Activated CD4-positive, CD25-positive, alpha-beta regulatory T cell treated with anti-CD3 and anti-CD28 coated beads, Interleukin-2, amount 50 U/mL, for 16 hours (primary cell): ENCODE data around the gene TGFBR3L.

Source experiments
- DNase-seq: peaks from one replicate; pipeline ENCODE4 v3.0.0-alpha.2; 2020; ENCODE audit warnings: low read depth, low spot score

Gene TGFBR3L

DNA sequence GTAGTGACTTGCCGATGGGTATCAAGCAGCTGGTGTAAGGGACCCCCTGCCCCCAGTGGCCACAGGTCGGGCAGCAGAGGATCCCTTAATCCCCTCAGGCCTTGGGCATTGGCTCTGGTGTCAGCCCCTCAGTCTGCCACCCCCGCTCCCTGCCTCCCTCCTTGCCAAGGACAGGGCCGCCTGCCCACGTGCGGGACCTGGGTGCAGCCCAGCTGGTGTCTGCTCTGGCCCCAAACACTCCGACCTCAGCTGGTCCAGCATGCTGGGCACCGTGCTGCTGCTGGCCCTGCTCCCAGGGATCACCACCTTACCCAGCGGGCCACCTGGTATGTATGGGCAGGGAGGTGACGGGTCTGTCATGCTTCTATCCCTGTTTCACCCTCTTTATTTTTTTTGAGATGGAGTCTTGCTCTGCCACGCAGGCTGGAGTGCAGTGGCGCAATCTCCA, at the start of gene TGFBR3L:
Gene TGFBR3L (plus strand): TSS at position 233 of the 448 bp plus-strand sequence.
- DNase-seq, result no peak

DNA sequence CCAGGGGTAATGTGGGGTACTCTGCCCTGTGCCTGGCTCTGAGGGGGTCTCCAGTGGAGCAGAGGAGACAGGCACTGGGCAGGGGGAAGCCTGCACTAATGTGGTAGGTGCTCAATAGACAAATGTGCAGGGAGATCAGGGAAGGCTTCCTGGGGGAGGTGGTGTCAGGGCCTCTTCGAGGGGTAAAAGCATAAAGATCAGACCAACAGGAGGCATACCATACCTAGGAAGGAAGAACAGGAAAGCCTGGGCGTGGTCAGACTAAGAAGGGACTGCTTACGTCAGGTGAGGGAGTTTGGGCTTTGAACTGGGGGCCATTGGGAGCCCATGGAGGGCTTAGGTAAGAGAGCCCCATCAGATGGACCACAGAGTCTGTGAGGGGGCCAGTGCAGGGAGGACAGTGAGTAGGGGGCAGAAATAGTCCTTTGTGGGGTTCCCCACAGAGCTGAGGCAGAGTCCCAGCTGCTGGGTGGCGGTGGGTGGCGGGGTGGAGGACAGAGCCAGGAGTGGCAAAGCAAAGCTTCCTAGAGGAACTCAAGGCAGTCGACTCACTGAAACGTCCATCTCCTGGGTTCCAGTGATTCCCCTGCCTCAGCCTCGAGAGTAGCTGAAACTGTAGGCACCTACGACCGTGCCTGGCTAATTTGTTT, 49.2 kb upstream of the TGFBR3L start:
- DNase-seq, result no peak

DNA sequence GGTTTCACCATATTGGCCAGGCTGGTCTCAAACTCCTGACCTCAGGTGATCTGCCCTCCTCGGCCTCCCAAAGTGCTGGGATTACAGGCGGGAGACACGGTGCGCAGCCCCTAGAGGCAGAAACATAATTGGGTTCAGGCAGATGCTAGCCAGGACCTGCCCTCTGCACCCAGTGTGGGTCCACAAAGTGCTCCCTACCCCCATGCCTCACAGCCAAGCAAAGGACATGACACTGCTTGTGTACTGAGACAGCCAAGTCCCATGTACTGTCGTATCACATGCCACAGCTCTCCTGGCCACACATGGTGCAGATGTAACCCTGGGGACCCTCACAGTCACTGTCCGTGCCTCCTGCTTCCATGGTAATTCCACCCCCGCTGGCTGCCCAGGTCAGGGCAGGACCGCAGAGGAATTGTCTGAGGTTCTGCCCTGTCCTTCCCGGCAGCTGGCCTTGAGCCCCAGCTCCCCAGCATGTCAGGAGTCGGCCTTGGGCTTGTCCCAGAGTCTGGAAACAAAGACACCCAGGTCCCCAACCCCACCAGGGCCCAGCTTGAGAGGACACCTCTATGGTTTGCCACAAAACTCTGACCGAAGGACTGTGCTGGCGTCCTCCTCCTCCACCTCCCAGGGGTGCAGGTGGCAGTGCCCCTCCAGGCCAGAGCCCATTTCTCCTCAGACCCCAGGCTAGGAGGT, 48.1 kb upstream of the TGFBR3L start:
- no peak for DNase-seq

DNA sequence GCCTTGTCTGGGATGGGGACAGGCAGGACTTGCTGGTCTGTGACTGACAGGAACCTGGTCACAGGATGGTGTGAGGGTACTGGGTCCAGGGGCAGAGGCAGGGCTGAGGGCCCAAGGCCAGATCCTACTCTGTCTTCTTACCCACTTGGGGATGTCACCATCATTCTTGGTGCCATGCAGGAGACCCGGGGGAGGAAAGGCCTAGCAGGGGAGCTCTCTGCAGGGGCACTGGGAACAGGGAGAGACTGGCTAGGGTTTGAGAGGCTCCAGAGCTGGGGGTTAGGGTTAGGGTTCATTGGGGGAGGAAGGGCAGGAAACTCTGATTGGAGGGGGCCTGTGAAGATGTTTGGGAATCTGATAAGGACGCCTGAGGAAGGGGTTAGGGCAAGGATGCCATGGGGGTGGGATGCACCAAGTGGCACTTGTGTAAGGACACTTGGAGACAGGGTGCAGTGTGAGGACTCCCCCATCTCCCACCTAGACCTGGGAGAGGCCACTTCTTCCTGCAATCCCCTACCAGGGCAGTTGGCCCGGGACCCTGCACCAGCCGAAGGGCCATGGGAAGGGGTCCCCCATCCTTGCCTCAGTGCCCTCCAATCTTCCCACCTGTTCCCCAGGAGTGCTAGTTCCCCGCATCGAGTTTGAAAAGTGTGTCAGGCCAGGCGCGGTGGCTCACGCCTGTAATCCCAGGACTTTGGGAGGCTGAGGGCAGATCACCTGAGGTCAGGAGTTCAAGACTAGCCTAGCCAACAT, 47.4 kb upstream of the TGFBR3L start:
- no peak for DNase-seq

DNA sequence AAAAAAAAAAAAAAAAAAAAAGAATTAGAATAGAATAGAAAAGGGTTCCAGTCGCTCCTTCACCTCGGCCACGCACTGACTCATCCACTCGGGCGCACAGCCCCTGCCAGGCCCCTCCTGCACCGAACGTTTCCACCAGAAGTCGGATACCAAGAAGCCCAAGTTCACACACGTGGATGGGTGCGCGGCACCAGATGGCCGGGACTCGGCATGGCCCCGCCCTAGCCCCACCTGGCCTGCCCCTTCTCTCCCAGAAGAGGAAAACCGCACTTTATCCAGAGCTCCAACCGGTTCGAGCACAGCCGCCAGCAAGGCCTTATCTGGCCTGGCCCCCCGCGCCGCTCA, 46.3 kb upstream of the TGFBR3L start:
- no peak for DNase-seq

DNA sequence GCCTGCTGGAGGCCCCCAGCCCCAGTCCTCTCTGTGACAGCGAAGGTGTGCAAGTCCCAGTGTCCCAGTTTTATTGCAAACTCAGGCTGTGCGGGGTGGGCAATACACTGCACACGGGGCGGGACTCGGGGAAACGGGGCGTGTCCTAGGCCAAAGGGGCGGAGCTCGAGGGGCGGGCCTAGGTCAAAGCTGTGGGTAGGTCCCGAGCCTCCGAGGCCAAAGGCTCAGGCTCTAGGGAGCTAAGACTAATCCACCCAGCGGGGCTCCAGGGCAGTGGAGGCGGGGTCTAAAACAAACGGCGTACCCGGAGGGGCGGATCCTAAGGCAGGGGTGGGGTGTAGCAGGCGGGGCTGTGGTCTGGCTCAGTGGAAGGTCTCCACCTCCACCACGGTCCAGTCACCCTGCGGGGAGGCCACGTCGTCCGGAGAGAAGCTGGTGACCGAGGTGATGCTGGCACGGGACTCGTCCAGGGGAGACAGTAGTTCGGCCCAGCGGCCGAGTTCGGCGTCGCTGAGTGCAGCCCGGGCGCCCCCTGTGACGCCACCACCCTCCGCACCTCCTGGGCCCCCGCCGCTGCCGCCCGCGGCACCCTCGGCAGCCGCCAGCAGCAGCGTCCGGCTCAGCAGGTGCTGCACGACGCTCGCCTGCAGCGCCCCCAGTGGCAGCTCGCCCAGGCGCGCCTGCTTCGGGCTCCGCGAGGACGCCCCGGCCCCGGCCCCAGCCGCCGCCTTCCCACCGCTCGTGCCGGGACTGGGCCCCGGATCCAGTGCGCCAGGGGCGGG, 45.8 kb upstream of the TGFBR3L start:
- peak; percentile 53 for DNase-seq

DNA sequence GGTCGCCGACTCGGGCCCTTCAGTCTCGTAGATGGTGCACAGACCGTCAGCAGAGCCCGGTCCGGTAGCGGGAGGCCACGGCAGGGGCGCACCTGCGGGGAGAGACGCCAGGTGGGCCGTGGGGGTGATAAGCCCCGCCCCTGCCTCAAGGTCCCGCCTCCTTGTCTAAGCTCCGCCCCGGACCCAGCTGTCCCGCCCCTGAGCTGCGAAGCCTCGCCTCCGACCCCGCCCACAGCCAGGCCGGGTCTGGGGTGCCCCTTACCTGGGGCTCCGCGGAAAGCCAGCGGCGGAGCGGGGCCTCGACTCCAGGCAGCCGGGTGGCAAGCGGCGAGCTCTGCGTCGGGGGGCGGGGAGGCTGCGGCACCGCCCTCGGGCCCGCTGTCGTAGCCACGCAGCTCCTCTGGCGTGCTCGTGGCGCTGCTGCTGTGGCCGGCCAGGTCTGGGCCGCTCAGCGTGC, 45.1 kb upstream of the TGFBR3L start:
- peak; percentile 66 for DNase-seq

DNA sequence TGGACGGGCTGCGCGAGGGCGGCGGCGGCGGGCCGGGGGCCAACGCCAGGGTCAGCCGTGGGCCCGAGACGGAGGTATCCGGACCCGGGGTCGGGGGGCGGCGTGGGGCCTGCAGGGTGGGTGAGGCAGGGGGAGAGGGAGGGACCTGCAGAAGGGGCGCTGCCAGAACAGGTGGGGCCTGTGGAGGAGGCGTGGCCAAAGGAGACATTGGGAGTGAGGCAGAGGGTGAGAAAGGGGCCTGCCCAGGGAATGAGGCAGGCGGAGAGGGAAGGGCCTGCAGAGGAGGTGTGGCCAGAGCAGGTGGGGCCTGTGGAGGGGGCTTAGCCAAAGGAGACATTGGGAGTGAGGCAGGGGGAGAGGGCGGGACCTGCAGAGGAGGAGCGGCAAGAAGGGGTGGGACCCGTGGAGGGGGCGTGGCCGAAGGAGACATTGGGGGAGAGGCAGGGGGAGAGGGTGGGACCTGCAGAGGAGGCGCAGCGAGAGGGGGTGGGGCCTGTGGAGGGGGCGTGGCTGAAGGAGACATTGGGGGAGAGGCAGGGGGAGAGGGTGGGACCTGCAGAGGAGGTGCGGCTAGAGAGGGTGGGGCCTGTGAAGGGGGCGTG, 44.6 kb upstream of the TGFBR3L start:
- no peak for DNase-seq

DNA sequence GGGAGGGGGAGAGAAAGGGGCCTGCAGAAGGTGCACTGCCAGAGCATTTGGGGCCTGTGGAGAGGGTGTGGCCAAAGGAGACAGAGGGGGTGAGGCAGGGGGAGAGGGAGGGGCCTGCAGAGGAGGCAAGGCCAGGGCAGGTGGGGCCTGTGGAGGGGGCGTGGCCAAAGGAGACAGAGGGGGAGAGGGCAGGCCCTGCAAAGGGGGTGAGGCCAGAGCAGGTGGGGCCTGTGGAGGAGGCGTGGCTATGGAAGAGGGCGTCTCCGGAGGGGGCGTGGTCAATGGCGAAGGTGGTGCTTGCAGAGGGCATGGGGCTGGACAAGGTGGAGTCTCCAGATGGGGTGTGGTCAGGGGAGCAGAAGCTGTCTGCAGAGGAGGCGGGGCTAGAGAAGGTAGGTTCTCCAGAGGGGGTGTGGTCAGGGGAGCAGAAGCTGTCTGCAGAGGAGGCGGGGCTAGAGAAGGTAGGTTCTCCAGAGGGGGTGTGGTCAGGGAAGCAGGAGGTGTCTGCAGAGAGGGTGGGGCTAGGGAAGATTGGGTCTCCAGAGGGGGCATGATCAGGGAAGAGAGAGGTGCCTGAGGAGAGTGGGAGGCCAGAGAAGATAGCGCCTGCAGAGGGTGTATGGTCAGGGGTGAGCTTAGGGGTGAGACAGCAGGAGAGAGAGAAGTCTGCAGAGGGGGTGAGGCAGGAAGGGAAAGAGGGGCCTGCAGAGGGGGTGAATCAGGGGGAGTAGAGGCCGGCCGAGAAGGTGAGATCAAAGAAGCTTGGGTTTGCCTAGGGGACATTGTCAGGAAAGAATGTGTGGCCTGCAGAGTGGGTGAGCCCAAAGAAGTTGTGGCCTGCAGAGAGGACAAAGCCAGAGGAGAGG, 43.8 kb upstream of the TGFBR3L start:
- no peak for DNase-seq

DNA sequence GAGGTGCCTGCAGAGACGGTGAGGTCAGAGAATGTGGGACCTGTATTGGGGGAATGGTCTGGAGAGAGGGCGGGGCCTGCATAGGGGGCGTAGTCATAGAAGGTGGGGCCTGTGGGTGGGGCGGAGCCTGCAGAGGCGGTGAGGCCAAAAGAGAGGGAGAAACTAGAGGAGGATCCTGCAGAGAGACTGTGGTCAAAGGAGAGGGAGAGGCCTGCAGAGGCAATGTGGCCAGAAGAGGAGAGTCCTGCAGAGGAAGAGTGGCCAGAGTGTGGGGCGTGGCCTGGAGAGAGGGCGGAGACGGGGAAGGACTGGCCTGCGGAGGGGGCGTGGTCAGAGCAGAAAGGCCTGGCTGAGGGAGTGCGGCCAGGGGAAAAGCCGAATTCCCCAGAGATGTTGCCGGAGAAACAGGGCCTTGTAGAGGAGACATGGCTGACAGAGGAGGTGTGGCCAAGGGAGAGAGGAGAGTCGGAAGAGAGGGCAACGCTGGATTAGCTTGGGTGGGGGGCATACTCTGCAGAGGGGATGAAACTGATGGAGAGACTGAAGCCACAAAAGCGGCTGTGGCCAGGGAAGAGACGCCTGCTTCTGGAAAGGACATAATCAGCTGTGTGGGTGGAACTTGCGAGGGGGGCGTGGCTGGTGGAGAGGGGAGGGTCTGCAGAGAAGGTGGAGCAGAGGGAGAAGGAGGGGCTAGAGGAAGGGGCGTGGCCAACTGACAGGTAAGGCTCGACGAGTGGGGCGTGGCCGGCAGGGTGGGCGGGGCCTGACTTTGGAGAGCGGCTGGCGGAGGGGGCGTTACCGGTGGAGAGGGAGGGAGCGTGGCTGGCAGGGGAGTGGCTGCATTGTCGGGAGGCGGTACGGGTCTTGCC, 43.0 kb upstream of the TGFBR3L start:
- peak; percentile 55 for DNase-seq

DNA sequence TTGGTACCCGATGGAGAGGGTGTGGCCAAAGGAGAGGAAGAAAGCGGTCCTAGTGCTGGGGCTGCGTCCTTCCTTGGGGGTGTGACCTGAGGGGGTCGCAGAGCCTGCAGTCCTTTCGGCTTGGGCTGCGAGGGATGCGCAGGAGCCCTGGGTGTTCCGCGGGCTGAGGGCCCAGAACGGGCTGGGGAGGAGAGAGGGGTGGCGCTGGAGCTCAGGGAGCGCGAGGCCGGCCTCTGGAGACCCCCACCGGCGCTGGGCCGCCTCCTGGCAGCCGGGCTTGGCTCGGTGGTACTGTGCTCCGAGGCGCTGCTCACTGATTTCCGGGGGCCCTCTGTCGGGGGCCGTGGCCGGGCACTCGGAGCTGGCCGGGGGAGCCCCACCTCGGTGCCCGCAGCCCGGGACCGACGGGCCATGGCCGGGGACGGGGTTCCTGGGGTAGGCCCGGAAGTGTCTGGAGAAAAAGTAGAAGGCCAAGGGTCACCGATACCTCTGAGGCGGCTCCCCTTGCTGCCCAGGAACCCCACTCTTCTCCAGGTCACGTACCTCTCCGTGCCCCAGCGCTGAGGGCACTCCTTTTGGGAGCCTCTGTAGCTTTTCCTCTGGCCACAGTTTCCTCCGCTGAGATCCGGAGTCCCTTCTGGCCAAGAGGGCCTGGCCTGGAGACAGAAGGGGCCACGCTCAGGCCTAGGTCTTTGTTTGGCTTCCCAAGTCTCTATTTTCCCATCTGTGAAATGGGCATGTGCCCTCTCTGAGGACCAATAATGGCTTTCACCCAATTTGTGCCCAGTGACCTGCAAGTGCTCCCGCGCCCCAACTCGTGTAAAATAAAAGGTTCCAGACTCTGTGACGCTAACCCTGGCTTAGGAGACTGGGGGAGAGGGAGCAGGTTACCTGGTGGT, 42.1 kb upstream of the TGFBR3L start:
- DNase-seq, result no peak

DNA sequence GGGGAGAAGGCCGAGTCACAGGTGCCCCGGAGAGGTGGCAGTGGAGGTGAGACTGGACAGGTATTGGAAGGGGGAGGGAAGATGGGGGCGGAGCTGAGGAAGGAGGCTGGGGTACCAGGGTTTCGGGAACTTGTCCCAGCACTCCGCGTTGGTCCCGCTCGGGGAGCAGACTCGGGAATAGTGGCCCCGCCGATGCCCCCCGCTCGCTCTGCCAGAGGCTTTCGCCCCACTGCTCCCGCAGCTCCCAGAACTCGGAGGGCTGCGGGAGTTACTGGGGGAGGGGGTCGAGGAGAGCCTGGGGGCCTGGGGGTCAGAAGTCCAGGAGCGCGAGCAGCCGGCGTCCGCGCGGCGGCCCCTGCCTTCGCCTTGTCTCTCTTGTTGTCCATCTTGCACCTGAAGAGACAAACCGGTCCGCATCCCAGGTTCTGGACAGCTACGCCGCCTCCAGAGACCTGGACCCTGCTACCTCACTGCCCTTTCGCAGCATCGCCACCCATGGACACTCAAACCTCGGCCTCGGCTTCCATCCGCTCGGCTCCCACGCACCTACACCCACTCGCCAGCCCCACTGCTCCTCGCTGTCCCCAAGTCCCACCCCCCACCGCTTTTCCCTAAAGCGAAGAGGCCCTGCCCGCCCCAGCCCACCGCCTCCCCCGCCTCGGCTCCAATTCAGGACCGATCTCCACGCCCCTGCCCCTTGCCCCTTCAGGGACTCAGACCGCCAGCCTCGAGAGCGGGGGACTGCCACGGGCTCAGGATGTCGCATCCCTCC, 41.1 kb upstream of the TGFBR3L start:
- DNase-seq, result no peak

DNA sequence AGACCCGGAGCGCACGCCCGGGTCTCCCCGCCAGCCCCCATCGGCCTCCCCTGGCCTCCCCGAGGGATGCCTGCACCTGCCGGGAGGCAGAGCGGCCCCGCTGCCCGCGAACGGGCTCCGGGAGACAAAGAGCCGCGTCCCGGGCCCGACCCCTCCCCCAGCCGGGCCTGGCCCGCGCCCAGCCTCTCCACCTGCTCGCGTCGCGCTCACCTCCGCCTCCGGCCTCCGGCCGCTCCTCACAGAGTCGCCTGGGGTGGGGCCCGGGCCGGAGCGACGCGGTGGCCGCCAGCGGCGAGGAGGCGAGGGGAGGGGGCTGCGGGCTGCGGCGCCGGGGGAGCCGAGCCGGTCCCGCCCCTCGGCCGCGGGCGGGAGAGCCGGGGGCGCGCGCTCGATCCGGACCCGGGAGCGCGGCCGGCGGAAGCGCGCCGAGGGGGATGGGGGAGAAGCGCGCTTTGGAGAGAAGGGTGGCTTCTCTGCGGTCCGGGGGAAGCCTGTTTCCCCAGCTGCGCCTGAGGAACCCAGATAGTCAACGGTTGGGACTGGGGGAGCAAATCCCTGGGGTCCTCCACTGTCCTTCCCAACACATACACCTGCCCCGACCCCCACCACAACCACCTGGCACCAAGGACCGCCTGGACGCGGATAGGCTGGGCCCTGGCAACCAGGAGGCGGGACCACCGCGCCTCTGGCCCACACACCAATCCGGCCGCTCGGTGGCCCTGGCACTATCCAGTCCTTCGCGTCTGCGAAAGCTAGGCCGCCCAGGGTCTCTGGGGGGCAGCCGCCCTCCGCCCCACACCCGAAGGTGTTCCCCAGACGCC, 40.3 kb upstream of the TGFBR3L start, which contains the start of gene PRR36:
Gene PRR36 (minus strand): TSS at position 315 of the 821 bp plus-strand sequence. CDS start 701 bp downstream, outside the sequence.
- no peak for DNase-seq

DNA sequence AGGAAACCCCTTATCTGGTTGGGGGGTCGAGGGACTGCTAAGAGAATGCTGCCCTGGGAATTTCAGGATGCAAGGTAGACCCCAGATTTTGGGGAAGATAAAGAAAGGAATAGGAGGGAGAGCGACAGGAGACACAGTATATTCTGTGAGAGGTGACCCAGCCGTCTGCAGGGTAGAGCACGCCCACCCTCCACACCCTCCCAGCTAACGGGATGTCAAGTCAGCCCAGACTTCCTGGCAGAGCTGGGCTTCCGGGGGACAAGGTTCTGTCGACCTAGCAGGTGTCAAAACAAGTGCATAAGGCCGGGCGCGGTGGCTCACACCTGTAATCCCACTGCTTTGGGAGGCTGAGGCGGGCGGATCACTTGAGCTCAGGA, 39.7 kb upstream of the TGFBR3L start:
- no peak for DNase-seq

DNA sequence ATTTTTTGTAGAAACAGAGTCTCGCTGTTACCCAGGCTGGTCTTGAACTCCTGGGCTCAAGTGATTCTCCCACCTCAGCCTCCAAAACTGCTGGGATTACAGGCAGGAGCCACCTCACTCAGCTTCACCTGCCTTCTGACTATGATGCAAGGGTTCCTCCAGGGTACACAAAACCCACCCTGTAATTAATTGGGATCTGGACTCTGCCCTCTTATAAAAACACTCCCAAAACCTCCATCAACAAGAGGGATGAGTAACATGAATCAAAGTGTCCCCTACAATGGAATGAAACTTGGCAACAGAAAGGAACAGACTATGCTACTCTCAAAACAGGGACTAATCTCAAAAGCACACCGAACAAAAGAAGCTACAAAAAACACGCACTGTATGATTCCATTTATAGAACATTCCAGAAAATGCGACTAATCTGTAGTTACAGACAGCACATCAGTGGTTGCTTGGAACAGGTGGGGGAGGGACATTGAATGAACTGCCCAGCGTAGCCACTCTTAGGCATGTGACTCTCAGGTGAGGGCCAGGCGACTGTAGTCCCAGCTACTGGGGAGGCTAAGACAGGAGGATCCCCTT, 37.3 kb upstream of the TGFBR3L start:
- DNase-seq, result no peak

DNA sequence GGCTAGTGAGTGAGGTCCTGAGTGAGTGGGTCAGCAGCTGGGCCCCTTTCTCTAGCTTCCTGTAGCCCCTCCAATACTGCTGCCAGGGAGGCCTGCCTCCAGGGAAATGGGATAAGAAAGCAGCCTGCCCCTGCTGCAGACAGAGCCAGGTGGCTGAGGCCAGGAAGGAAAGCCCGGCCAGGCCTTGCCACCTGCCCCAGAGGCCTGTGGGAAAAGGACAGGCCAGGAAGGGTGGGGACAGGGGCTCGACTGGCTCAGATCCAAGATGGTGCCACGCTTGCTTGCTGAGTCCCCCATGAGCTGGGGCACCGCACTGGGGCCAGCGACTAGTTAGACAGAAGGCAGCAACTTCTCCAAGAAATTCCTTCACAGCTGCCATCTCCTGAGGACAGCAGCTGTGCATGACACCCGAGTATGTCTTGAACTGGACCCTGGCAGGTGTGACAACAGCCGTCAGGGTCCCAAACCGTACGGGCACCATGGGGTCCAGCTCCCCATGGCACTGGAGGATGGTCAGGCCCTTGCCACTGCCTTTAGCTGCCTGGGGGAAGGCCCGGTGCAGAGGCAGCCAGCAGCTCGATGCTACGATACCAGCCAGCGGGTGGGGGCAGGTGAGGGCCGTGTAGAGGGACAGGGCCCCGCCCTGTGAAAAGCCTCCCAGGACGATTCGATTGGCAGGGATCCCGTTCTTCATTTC, 35.4 kb upstream of the TGFBR3L start:
- DNase-seq, result no peak
